ENCODE results near the gene ZBTB38. TPM values are rescaled to one million over a fixed set of nuclear protein-coding genes. Genes with fewer than 3 reads are reported as not detected.

Gene ZBTB38
- total and polyA plus RNA-seq, 2 of the 13 experiments (the other 11 are each of a cell fraction or from before 2014, with no cell fraction given): 26.8 to 51.7 TPM

DNA sequence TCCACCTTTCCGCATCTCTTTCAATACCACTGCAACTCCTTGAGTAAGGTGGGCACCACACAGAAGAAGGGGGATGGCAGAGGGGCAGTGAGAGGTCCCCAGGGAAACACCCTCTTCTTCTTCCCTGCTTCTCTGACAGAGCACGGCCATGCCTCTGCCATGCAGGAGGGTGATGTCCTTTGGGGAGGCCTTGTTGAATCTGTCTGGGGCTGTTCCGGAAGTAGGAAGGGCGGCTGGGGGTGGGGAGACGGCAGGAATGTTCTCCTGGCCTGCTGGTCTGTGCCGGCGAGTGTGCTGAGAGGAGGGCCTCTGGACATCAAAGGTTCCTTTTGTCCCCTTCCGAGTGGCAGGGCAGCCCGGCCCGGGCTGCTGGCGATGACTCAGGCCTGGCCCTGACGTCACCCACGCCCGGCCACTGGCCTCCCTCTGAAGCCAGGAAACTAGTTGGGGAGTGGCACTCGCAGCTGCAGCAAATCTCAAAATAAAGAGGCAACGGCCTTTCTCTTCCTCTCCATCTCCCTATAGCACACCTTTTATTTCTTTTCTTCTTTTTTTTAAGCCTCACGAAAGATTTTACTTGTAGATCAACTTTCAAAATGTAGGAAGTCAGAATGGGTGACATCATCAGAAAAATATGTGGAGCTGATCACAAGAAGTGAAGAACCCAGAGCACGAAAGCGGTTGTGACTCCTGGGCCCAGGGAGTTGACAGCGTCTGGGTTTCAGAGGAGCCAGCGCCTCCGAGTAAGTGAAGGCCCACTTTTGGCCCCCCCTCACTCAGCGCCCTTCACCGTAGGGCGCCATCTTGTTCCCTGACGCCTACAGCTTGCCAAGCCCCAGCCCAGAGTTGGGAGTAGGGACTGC is at the start of gene ZBTB38 (continued):
- peak; percentile 84 for TF ChIP-seq HNF1B (CRISPR knock-in tag; IDR thresholded peaks at IDR 0.05)
- no peak for TF ChIP-seq ZNF562 (CRISPR knock-in tag; IDR thresholded peaks at IDR 0.05; ENCODE audit: borderline replicate concordance)
- no peak for TF ChIP-seq NPAS2 (CRISPR knock-in tag; IDR thresholded peaks at IDR 0.05; ENCODE audit: borderline replicate concordance)
- TF ChIP-seq MBD4 (IDR thresholded peaks at IDR 0.05; ENCODE audit: borderline replicate concordance, low read length): no peak; the same call in 1 of the 2 replicates
- TF ChIP-seq SMAD3 (CRISPR knock-in tag; IDR thresholded peaks at IDR 0.05): peak; percentile 81; the same call in 1 of the 2 replicates
- TF ChIP-seq NONO (IDR thresholded peaks at IDR 0.05): no peak
- peak; percentile 64 for TF ChIP-seq NONO (CRISPR knock-in tag; conservative IDR thresholded peaks at IDR 0.05)
- TF ChIP-seq EP300 (IDR thresholded peaks at IDR 0.05; ENCODE audit: low read depth in 2 of 2, low read length in 2 of 2): peak; percentile 49 to 93; a peak in 3 of 4 replicates
- peak; percentile 93 for TF ChIP-seq EP300 (CRISPR knock-in tag; IDR thresholded peaks at IDR 0.05; ENCODE audit: borderline replicate concordance)
- no peak for TF ChIP-seq ZNF7 (CRISPR knock-in tag; IDR thresholded peaks at IDR 0.05)
- no peak for TF ChIP-seq ZFP62 (CRISPR knock-in tag; IDR thresholded peaks at IDR 0.05)
- peak; percentile 72 for TF ChIP-seq ZNF543 (CRISPR knock-in tag; IDR thresholded peaks at IDR 0.05)
- TF ChIP-seq SOX6 (IDR thresholded peaks at IDR 0.05): no peak
- peak; percentile 97 for TF ChIP-seq SOX6 (CRISPR knock-in tag; IDR thresholded peaks at IDR 0.05)
- TF ChIP-seq HNRNPLL (IDR thresholded peaks at IDR 0.05; ENCODE audit: low read depth, low read length, poor library complexity, severe bottlenecking): peak; percentile 54
- no peak for TF ChIP-seq RBM22 (optimal IDR thresholded peaks at IDR 0.05; ENCODE audit: low read length)
- TF ChIP-seq ZNF776 (CRISPR knock-in tag; IDR thresholded peaks at IDR 0.05): no peak; the same call in 1 of the 2 replicates
- TF ChIP-seq ATF7-NPFF (CRISPR knock-in tag; IDR thresholded peaks at IDR 0.05; ENCODE audit: low read depth): peak; percentile 22; the same call in 1 of the 2 replicates
- TF ChIP-seq ZSCAN21 (CRISPR knock-in tag; IDR thresholded peaks at IDR 0.05; ENCODE audit: borderline replicate concordance): peak; percentile 42; the same call in 1 of the 2 replicates
- peak; percentile 89 for TF ChIP-seq HIVEP1 (CRISPR knock-in tag; IDR thresholded peaks at IDR 0.05)
- TF ChIP-seq ZNF256 (CRISPR knock-in tag; conservative IDR thresholded peaks at IDR 0.05): 0 out of 2 replicates have a peak, but pooled peaks have one; percentile 41
- TF ChIP-seq NCOA1 (CRISPR knock-in tag; IDR thresholded peaks at IDR 0.05): no peak
- TF ChIP-seq MAFF (IDR thresholded peaks at IDR 0.05; ENCODE audit: low read depth, low read length): no peak
- no peak for TF ChIP-seq ZNF704 (CRISPR knock-in tag; IDR thresholded peaks at IDR 0.05; ENCODE audit: borderline replicate concordance)
- TF ChIP-seq TEAD3 (CRISPR knock-in tag; optimal IDR thresholded peaks at IDR 0.05; ENCODE audit: borderline replicate concordance): peak; percentile 98
- 0 out of 2 replicates have a peak, but pooled peaks have one; percentile 32 for TF ChIP-seq TEF (CRISPR knock-in tag; IDR thresholded peaks at IDR 0.05)
- TF ChIP-seq ZNF761 (CRISPR knock-in tag; conservative IDR thresholded peaks at IDR 0.05): peak; percentile 82; the same call in 1 of the 2 replicates
- TF ChIP-seq HNRNPL (IDR thresholded peaks at IDR 0.05; ENCODE audit: low read depth, low read length): peak; percentile 45; the same call in 1 of the 2 replicates

All from HepG2 (cell line).